GM08714 (cell line): ENCODE results near the gene IER3.
"Not testable (repeated sequence)": the region's sequence is repeated elsewhere in the genome, so short reads cannot be mapped to it uniquely, and the experiment has no call there.

Source experiments
- H3K4me3 ChIP-seq: fragments of 200-500 bp; sonication (Bioruptor generic); 2 replicates; pipeline ENCODE4 v1.5.1; 2014; ENCODE audit warnings: mild to moderate bottlenecking, low read length, inconsistent platforms
- ZNF274 ChIP-seq: IDR thresholded peaks from 2 replicates; pipeline ENCODE4 v1.6.1; 2012; ENCODE audit warnings: mild to moderate bottlenecking, low read depth, low read length

The IER3 gene

GRCh38 chr6:30763618-30764489, 19.5 kb upstream of the IER3 start:
- TF ChIP-seq ZNF274 = no peak

DNA sequence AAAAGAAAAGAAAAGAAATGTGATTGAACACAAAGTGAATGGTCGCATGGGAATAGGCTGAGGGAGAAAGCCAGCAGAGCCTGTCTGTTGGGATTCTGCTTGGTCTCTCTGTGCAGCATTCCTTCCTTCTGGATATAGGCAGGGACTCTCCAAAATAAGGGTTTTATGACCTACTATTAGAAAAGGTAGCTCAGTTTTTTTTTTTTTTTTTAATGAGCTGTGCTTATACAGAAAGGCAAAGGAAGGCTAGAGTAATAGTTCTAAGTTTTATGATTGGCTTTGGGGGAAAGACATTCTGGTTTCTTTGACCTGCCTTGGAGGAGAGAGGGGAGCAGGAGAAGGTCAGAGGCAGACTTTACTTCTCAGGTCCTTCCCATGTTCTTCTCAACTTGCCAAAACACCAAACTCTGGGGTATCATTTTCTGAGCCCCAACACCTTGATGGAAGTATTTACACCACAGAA, 18.8 kb upstream of the IER3 start:
- TF ChIP-seq ZNF274 = no peak

More at GRCh38 chr6:30763618-30764489, 19.5 kb upstream of the IER3 start:
- peak overlapping the region; percentile 34; the same call in 1 of the 2 replicates for H3K4me3 ChIP-seq

GRCh38 chr6:30761791-30762429, 17.6 kb upstream of the IER3 start:
- TF ChIP-seq ZNF274 = no peak

More for the DNA sequence above, 18.8 kb upstream of the IER3 start:
- no peak overlapping the region; the same call in 1 of the 2 replicates for H3K4me3 ChIP-seq

GRCh38 chr6:30760549-30760948, 16.2 kb upstream of the IER3 start:
- H3K4me3 ChIP-seq = no peak overlapping the region
- no peak for TF ChIP-seq ZNF274

More at GRCh38 chr6:30761791-30762429, 17.6 kb upstream of the IER3 start:
- no peak overlapping the region for H3K4me3 ChIP-seq

- no peak for TF ChIP-seq ZNF274
- H3K4me3 ChIP-seq = no peak overlapping the region
Measured at GRCh38 chr6:30759575-30760239, 15.4 kb upstream of the IER3 start.

DNA sequence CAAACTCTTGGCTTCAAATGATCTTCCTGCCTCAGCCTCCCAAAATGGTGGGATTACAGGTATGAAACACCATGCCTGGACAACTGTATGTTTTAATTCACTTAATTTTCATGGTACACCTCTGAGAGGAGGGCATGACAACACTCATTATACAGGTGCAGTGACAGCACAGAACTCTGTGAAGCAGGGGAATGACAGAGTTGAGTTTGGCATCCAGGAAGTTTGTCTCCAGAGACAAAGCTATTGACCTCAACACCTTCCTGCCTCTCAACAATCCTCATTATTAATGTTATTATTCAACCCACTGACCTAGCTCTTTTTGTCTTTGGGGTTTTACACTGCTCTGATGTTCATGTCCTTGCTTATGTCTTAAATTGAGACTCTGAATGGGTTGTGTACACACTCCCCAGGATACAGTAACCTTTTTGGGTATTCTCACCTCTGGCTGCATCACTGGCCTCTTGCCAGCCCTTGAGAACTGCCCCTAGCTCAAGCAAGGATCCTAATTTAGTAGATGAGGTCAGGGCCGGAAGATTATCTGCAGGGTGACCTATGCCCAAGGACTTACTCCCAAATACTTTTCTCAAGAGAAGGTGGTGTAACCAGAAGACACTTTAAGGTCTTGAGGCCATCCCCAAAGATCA, 13.0 kb upstream of the IER3 start:
- no peak for TF ChIP-seq ZNF274

GRCh38 chr6:30756405-30757003, 12.2 kb upstream of the IER3 start:
- H3K4me3 ChIP-seq = not testable (repeated sequence)

More for the DNA sequence above, 13.0 kb upstream of the IER3 start:
- no peak overlapping the region for H3K4me3 ChIP-seq

- TF ChIP-seq ZNF274 = no peak
- no peak overlapping the region for H3K4me3 ChIP-seq
Measured at GRCh38 chr6:30754631-30755030, 10.3 kb upstream of the IER3 start.

- no peak overlapping the region for H3K4me3 ChIP-seq
- TF ChIP-seq ZNF274 = no peak
Measured at GRCh38 chr6:30752157-30752927, 8.0 kb upstream of the IER3 start.

GRCh38 chr6:30750379-30750668, 6.0 kb upstream of the IER3 start:
- no peak overlapping the region for H3K4me3 ChIP-seq
- no peak for TF ChIP-seq ZNF274

GRCh38 chr6:30749554-30750378, 5.4 kb upstream of the IER3 start:
- no peak for TF ChIP-seq ZNF274
- H3K4me3 ChIP-seq = no peak overlapping the region

DNA sequence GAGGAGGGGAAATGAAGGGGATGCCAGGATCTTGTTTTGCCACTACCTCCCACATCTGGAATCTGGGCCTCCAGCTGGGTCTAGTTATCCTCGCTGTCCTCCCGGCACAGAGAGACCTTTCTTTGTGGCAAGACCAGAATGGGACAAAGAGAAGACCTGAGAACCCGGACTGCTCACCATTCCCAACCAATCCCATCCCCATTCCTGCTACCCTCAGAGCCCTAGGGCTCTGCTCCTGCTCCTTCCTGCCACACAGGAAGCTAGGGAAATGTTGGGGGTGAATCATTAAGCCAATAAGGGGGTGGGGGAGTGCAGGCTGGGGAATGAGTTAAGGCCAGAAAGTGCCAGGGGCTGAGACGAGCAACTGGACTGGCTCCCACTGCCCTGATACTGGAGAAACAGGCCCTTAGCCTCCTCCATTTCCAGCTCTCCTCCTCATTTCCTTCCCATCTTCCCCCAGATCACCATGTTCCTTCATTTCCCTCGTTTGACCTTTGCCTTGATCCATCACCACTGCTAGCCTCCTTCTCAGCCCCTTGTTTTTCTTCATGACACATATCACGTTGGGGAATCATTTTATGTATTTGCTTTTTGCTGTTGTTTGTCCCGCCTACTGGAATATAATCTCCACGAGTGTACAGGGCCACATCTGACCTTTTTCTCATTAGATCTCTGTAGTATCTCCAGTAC, 4.6 kb upstream of the IER3 start:
- TF ChIP-seq ZNF274 = no peak
- H3K4me3 ChIP-seq = no peak overlapping the region
